ENCODE data around the gene ALDH3A2.
"Not testable (repeated sequence)": the region's sequence is repeated elsewhere in the genome, so short reads cannot be mapped to it uniquely, and the experiment has no call there.

ALDH3A2 gene

DNA sequence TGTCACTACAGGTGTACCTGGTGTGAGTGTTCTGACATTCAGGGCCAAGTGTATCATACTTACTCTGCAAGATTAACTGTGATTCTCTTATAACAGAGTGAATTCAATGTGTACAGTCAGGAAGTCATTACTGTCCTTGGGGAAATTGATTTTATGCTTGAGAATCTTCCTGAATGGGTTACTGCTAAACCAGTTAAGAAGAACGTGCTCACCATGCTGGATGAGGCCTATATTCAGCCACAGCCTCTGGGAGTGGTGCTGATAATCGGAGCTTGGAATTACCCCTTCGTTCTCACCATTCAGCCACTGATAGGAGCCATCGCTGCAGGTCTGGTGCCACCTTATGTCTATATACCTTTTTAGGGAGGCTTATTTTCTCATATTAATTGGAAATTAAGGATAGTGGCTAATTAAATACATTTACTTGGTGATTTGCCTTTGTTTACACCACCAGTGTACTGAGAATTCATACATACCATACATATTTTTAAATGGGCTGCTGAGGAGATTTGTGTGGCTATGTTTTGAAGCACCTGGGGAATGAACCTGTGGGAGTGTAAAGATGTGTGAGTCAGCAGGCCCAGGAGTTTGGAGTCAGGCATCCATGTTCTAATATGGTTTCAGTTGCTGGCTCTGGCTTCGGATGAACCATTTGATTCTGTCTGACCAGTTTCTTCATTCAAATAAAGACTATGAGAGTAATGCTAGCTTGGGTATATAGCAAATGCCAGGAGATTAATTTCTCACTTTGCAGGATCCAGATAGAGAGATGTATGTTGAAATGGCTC lies 3.1 kb downstream of the ALDH3A2 start:
- DNase-seq: no peak

DNA sequence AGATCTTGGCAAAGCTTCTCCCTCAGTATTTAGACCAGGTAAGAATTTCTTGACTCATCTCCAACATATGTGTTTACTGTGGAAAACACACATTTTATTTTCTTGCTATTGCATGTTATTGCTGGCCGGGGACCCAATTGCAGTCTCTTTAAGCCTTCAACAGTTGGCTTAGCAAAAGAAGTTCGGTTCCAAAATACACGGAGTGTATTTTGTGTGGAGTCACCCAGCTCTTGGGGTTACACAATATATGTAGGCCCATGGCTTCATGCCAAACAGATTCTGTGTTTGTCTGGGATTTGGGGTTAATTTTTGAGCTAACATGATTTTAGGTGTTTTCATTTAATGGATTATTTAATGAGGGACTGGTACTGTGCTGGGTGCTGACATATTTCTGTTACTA lies 4.0 kb downstream of the ALDH3A2 start:
- no peak for DNase-seq

DNA sequence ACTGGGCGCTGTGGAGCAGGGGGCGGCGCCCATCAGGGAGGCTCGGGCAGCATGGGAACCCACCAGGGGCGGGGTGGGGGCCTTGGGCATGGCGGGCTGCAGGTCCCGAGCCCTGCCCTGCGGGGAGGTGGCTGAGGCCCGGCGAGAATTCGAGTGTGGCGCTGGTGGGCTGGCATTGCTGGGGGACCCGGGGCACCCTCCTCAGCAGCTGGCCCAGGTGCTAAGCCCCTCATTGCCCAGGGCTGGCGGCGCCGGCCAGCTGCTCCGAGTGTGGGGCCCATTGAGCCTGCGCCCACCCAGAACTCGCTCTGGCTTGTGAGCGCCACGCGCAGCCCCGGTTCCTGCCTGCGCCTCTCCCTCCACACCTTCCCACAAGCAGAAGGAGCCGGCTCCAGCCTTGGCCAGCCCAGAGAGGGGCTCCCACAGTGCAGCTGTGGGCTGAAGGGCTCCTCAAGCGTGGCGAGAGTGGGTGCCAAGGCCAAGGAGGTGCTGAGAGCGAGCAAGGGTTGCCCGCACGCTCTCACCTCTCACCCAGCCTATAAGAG lies 5.9 kb downstream of the ALDH3A2 start:
- no peak for DNase-seq

DNA sequence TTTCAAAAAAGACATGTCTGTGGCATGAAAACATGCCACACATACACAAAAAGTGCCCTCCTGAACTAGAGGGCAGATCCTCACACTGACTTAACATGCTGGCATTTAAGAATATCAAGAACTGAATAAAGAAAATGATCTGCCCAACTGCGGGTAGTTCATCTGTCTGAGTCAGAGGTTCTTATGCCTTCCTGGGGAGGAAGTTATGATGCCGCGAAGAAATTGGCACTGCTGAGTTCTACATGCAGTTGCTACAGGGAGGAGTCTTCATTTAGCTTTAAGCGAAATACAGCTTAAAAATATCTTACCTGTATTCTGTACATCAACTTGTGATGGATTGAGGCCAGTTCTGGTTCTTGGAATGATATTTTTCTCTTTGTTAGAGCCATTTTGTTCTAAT lies 6.3 kb downstream of the ALDH3A2 start:
- DNase-seq: no peak

DNA sequence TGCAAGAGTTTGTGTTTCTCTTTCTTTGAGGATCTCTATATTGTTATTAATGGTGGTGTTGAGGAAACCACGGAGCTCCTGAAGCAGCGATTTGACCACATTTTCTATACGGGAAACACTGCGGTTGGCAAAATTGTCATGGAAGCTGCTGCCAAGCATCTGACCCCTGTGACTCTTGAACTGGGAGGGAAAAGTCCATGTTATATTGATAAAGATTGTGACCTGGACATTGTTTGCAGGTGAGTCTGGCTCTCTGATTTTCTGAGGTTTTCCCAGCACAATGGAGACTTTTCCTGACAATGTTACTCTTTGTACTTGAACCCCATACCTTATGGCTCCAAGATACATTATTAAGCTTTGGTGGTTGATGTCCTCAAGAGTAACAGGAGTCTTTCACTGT lies 7.8 kb downstream of the ALDH3A2 start:
- no peak for DNase-seq

DNA sequence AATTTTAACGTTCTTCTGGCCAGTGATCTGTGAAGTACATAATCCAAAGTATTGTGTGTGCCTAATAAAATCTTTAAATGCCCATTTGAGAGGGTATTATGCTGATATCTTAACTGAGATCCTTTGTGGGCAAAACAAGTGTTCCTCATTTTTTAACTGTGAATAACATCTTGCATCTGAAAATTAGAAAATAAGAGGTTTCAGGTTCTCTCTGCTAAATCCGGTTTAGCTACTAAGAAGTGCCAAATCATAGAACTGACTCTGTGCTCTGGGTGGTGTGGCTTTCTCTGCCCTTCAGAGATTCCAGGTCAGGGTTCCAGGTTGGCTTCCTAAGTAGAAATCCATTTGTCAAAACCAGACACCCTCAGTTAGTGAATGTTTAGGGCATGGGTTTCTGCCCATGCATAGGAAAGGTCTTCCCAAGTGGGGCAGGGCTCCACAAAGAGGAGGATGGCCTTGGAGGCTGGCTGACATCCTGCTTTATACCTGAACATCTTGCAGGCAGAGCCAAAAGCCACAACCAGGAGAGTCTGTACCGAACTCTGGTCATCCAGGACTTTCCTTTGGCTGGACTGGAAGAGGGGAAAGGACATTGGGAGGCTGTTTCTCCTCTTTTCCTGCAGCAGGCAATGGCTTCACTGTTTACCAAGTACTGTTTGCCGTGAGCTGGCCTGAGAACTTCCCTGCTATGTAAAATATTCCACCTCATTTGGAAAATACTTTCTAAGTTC lies 8.5 kb downstream of the ALDH3A2 start:
- DNase-seq: no peak

DNA sequence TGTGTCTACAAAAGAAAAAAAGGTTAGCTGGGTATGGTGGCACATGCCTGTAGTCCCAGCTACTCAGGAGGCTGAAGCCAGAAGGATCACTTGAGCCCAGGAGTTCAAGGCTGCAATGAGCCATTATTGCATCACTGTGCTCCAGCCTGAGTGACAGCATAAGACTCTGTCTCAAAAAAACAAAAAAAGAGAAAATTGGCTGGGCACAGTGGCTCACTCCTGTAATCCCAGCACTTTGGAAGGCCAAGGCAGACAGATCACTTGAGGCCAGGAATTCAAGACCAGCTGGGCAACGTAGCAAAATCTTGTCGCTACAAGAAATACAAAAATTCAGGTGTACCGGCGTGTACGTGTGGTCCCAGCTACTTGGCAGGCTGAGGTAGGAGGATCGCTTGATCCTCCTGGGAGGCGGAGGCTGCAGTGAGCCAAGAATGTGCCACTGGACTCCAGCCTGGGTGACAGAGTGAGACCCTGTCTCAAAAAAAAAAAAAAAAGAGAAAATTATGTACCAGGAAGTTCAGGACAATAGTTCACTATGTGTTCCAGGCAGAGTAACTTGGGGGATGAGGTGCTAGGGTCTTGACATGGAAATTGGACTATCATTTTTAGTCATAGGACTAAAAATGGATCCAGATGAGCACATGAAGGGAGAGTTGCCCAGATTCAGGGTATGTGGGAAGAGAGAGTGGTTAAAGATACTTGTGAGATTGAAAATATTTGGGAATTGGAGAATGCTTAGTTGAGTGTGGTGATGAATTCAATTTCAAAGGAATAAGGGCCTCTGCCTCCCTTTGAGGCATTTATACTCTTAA lies 11.0 kb downstream of the ALDH3A2 start:
- DNase-seq: no peak

DNA sequence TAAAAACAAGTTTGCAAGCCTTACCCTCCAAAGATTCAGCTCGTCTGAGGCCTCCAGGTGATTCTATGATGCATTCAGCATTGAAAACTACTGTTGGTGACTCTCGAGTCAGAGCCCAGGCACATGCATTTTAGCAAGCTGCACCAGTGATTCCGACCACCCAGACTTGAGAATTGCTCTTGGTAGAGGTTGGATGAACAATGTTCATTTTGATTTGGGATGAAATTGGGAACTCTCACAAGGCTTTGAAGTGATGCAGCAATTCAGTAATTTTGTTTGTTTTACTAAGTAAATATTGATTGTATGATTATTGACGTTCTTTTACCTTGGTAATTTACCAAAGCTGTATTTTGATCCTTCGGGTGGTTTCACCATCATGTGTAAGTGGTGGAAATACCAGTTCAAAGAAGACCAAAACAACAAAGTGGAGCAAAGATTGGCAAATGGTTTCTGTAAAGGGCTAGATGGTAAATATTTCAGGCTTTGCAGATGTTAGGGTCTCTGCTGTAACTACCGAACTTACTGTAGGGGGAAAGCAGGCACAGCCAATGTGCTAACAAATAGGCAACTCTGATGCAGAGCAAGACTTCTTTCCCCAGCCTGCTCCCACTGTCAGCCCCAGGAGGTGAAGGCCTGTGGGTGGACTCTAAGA lies 11.8 kb downstream of the ALDH3A2 start:
- no peak for DNase-seq

DNA sequence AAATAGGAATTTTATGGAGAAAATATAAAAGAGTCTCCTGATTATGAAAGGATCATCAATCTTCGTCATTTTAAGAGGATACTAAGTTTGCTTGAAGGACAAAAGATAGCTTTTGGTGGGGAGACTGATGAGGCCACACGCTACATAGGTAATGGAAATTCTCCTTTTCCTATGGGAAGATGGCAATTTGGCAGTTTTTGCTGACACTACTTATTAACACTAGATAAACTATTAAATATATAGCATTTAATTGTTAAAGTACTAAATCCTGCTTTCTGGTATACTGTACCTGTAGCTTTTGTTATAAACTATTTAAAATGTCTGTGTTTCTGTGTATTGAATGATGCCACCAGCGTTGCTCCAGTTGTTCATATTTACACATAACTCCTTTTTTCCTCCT lies 12.6 kb downstream of the ALDH3A2 start:
- DNase-seq: no peak

DNA sequence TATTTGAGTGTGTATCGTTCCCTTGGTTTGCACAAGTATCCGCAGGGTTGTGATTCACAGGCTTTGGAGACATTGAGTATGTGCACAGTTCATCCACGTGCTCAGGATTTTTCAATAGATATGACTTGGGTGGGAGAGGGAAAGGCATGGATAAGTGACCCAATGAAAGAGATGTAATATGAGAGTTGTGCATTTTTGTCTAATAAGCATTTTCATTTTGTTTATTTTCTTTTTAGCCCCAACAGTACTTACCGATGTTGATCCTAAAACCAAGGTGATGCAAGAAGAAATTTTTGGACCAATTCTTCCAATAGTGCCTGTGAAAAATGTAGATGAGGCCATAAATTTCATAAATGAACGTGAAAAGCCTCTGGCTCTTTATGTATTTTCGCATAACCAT lies 14.5 kb downstream of the ALDH3A2 start:
- no peak for DNase-seq

DNA sequence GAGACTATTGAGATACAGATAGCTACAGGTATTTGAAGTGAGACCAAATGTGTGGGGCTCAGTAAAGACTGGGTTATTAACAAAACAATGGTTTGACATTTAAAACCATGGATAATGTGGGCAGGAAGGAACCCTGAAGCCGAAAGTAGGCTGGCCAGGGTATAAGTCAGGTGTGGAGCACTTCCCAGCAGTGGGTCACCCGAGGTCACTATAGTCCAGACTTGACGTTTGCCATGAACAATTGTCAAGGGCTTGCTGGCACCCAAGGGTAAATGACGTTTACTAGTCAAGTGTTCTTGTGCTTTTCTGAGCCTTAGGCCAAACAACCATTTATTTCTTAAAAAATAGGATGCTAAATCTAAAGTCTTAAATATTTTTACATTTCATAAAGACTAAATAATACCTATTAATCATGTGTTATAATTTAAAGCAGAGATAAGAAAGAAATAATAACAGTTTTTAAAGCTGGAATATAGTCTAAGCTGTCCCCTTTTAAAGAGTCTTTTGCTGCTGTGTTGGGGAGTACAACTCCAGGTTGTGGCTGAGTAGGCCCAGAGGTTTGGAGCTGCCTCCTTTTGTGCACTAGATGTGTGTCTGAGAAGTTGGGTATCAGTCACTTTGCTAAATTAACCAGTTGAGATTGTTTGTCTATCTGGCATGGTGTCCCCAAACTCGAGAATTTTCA lies 15.7 kb downstream of the ALDH3A2 start:
- DNase-seq: no peak

DNA sequence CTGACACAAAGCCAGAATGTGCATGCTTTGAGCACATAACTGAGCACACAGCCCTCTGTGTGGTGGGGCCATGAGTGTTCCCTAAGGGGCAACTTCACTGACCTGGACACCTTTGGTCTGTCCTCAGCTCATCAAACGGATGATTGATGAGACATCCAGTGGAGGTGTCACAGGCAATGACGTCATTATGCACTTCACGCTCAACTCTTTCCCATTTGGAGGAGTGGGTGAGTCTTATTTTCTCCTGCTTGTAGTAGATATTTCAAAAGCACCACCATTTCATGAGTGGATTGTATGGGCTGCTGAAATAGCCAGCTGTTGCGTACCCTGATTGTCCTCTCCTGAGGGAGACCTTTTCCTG lies 16.2 kb downstream of the ALDH3A2 start:
- DNase-seq: no peak

DNA sequence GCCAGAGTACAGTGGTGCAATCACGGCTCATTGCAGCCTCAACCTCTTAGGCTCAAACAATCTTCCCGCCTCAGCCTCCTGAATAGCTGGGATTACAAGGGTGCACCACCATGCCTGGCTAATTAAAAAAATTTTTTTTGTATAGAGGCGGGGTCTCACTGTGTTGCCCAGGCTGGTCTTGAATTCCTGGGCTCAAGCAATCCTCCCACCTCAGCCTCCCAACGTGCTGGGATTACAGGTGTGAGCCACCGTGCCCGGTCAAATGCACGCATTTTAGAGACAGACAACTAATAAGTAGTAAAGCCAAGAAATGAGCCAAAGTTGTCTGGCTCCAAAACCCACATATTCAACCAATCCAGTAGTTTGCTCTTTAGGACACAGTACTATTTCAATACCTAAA lies 21.1 kb downstream of the ALDH3A2 start:
- not testable (repeated sequence) for DNase-seq

DNA sequence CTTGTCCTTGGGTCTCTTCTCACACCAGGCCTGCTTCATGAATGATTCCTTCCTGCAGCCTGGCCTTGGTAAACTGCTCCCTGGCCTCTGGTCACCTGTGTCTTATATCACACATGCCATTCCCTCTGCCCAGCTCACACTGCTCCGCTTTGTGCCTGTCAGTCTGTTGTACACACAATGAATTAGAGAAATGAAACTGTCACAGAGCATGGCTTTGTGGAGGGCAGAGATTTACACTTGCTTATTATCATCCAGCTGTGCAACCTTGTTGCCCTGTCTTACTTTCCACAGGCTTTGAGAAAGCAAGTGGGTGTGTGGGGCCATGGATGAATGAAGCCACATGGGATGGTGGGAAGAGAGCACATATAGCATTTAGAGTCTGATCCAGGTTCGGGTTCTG lies 22.4 kb downstream of the ALDH3A2 start:
- no peak for DNase-seq

DNA sequence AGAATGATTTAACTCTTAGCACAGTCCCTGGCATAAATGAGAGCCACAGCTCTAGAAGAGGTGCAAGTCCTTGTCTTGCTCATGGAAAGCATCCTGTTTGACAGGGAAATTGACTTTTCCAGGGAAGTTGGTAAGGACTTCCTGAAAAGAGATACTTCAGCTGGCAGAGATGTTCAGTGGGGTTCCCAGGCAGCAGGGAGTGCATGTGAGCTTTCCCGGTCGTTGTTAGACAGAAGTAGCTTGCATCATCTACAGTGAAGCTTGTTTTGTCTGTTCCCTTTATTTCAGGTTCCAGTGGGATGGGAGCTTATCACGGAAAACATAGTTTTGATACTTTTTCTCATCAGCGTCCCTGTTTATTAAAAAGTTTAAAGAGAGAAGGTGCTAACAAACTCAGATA lies 22.9 kb downstream of the ALDH3A2 start:
- DNase-seq: no peak

DNA sequence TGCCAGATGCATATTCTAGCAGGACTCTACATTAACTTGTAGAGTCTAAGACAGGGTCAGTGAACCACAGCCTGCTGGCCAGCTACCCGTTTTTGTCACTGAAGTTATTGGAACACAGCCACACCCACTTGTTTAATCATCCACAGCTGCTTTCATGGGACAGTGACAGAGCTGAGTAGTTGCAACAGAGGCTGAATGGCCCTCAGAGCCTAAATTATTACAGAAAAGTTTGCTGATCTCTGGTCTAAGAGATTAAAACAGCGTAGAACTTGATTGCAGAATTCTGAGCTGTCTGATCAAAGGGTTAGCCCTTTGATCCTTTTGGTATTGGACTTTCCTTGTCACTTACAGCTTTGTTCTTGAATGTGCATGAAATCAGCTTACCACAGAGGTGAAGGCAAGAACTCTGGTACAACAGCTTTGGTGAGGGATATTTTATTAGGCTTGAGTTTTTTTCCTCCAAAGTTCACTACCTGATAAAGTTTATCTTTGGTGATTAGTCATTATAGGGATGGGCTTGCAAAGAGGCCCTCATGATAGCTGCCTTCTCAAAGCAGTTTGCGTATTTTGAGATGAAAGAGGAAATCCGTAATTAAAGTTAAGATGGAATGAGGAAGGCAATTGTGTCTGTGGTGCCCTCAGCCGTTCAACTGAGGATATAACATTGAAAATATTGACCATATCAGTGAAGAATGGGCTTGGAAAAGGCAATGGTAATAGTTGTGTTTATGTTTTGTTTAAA lies 23.6 kb downstream of the ALDH3A2 start:
- no peak for DNase-seq

DNA sequence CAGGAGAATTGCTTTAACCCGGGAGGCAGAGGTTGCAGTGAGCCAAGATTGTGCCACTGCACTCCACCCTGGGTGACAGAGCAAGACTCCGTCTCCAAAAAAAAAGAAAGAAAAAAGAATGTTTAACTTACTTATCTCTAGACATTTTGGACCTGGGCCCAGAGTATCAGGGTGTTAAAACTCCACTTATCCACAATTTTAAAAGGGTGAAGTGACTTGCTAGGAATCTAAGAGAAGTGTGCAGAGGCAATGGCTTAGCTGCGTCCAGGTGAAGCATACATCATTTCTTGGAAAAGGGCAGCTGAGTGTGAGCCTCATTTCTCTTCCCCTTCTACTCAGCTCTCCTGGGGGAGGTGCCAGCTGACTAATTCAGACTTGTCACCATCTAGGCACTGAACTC lies 25.1 kb downstream of the ALDH3A2 start:
- no peak for DNase-seq

DNA sequence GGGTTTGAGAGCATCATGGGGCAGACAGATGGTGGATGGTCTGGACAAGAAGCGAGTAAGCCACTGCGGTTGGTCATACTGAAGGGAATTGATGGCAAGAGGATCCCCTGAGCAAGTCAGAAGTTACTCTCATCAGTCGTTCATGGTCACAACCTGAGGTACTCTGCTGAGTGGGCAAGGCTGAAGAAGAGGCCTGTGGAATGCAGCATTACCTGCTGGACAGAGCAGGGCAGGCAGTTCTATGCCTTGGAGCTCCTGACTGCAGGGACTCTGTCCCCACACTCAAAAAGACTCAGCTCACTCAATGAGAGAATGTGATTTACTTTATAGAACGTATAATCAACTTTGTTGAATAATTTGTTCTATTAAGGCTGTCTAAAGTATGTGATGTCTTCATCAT lies 28.3 kb downstream of the ALDH3A2 start:
- no peak for DNase-seq

DNA sequence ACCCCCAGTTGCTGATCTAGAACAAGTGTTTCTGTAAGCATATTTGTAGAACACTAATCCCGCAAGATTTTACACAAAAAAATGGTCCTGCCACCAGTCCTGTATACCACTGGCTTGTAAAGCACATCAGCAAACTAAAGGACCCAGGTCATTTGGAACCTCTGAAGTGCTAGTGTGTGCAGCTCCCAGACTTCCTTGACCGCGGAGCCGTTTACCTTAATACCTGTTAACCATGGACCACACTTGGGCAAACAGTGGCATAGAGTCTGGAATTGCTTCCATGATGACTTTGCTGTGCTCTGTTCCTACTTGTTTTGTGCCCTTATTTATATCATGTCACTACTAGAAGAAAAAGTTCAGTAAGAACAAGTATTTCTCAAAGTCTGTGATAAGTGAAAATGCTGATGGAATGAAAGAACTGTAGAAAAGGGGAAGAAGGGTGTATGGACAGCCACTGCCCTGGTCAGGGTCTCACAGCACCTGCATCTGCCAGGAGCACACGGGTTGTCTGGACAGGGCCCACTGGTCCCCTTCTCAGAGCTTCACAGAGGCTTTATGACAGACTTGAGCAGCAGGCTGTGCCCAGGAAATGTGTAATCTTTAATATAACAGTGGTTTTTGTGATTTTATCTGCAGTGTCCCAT lies 29.3 kb downstream of the ALDH3A2 start:
- no peak for DNase-seq

DNA sequence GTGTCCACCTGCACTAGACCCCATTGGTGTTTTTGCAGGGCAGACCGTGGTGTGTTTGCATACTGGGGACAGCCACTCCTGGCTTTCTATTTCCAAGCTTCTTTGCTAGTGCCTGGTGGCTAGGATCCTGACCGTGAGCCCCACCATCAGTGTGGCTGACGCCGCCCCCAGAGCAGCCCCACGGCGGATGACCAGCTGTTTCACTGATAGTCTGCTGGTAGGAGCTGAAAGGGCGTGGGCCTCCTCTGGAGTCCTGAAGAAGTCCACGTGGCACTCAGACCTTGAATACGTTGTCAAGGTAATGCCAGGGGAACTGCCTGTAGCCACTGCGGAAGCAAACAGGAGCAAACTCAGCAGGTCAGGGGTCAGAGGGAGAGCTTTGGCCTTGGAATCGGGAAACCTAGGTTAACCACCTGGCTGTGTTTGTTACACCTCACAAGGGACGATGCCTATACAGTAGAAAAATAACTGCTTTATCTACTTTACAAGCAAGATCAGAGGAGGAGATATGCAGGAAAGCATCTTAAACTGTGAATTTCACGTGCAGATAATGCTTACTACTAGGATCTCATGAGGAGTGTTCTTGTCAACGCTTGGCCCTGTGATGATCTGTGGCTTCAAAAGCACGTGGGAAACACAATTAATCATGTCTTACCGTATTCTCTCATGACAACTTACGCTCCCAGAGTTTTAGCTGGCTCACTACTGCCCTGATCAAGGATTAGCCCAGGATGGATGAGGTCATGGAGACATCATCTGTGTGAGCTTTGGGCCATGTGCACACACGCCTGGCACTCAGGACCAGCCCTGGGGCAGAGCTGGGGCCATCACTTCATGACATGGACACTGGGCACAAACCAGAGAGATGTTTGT lies 30.3 kb downstream of the ALDH3A2 start:
- DNase-seq: no peak
